Glutamatergic neuron (in vitro differentiated cells): Measurements from ENCODE around the gene PHKB. TPM values are rescaled to one million over a fixed set of nuclear protein-coding genes. Genes with fewer than 3 reads are reported as not detected.

Experiments used
- DNase-seq: peaks from one replicate; pipeline ENCODE4 v3.0.0; 2022
- H3K27ac Mint-ChIP-seq: one replicate; pipeline ENCODE4 v1.8.0; 2020; ENCODE audit warnings: mild to moderate bottlenecking, mixed read lengths, inconsistent platforms; ENCODE audit not compliant: unreplicated experiment
- H3K27me3 Mint-ChIP-seq: one replicate; pipeline ENCODE4 v1.8.0; 2020; ENCODE audit warnings: mild to moderate bottlenecking, moderate library complexity, mixed read lengths, inconsistent platforms; ENCODE audit not compliant: unreplicated experiment
- H3K36me3 Mint-ChIP-seq: one replicate; pipeline ENCODE4 v1.8.0; 2020; ENCODE audit warnings: mild to moderate bottlenecking, mixed read lengths, inconsistent platforms; ENCODE audit not compliant: unreplicated experiment
- H3K4me1 Mint-ChIP-seq: one replicate; pipeline ENCODE4 v1.8.0; 2020; ENCODE audit warnings: mild to moderate bottlenecking, low read depth, mixed read lengths, inconsistent platforms; ENCODE audit not compliant: unreplicated experiment
- H3K4me3 Mint-ChIP-seq: one replicate; pipeline ENCODE4 v1.8.0; 2020; ENCODE audit warnings: mild to moderate bottlenecking, mixed read lengths, inconsistent platforms; ENCODE audit not compliant: unreplicated experiment
- H3K9me3 Mint-ChIP-seq: one replicate; pipeline ENCODE4 v1.8.0; 2020; ENCODE audit warnings: mild to moderate bottlenecking, moderate library complexity, mixed read lengths, inconsistent platforms; ENCODE audit not compliant: unreplicated experiment
- total RNA-seq: library from RNA; stranded (reverse); fragmentation: NEBNext Ultra II Directional; extraction: Animal tissue kit (Norgen Biotek cat#: 25700); gene quantifications from one replicate; pipeline ENCODE4 v1.2.1, GENCODE V29; 2021; ENCODE audit not compliant: unreplicated experiment
- TF ChIP-seq, protein P1 (sequence below): fragments of 200-600 bp; sonication (generic); IDR thresholded peaks from one replicate; pipeline ENCODE4 v1.5.0; 2021; ENCODE audit not compliant: partially characterized antibody, unreplicated experiment

The PHKB gene
- total RNA-seq, 1 donor from 2014 or later, result 123 TPM

DNA sequence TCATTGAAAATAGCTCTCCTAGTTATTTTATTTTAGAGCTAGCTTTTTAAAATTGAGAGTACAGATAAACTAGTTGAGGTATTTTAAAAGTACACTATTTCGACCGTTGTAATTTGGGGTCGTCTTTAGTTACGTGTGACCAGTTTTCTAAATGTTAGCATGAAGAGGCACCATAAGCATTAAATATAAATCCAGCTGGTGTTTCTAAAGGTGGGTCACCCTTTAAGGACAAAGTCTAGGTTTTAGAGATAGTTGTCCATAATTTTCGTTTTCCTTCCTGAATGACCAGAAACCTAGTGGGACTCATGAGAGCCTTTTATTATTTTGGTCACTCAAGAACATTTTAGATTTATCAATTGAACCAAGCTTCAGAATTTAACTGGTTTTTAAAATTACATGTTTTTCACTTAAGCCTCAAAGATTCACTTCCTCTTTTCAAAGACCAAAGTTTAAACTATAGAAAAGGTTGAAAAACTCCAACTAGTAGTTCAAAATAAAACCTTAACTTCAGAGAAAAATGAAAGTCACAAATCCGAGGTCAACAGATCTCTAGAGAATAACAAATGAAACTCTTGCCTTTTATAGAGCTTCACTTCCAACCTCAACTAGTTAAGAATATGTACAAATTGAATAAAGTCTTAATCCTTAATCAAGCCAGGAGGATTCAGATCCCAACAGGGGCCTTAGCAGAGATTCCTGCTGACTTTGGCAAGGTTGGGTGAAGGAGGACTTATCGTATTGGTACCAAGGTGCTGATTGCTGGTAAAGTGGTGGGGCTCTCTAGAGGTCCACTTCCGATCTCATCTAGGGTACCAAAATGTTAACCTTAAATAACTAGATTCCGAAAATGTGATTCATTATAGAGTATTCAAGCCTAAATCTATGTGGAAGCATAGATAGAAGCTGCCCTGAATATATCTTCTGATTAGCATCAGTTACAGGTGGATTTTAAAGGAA is 32.5 kb downstream of the PHKB start:
- DNase-seq, result no peak
- Mint-ChIP-seq H3K27me3 (no peaks in the 10 kb centered on the region), H3K36me3 (peaks cover 6% of the 10 kb centered on the region), H3K4me3 (no peak overlapping the region), H3K9me3 (no peaks in the 10 kb centered on the region), H3K4me1 (peaks cover 9% of the 10 kb centered on the region), H3K27ac (no peak overlapping the region)
- TF ChIP-seq, protein P1, sequence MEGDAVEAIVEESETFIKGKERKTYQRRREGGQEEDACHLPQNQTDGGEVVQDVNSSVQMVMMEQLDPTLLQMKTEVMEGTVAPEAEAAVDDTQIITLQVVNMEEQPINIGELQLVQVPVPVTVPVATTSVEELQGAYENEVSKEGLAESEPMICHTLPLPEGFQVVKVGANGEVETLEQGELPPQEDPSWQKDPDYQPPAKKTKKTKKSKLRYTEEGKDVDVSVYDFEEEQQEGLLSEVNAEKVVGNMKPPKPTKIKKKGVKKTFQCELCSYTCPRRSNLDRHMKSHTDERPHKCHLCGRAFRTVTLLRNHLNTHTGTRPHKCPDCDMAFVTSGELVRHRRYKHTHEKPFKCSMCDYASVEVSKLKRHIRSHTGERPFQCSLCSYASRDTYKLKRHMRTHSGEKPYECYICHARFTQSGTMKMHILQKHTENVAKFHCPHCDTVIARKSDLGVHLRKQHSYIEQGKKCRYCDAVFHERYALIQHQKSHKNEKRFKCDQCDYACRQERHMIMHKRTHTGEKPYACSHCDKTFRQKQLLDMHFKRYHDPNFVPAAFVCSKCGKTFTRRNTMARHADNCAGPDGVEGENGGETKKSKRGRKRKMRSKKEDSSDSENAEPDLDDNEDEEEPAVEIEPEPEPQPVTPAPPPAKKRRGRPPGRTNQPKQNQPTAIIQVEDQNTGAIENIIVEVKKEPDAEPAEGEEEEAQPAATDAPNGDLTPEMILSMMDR, result no peak

DNA sequence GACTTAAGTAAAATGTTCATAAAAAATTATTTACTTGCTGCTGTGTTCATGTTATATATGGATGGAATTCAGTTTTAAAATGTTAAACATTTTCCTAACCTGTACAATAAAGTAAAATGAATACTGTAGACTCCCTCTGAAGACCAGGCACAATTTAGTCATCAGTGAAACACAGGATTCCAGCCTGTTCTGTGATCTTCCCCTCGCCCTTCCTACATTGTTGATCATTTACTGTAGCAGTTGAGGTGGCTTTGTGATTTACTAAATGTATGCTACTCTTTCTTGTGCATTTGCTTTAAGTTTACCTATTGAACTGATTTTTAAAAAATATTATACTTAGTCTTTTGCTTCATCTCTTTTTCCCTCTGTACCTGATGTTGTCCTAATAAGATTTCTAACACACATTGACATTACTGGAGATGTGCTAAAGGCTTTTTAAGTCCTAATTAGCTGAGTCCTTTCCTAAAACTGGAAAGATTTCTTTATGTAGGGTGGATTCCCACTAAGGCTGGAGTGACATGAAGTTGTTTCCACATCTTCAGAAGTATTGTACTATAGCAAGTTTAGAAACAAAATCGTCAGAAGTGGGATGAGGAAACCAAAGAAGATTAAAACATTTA is 38.1 kb downstream of the PHKB start:
- DNase-seq, result no peak
- H3K36me3 Mint-ChIP-seq, result peaks cover 5% of the 10 kb centered on the region
- no peaks in the 10 kb centered on the region for H3K4me1 Mint-ChIP-seq
- no peaks in the 10 kb centered on the region for H3K27me3 Mint-ChIP-seq
- H3K27ac Mint-ChIP-seq, result no peak overlapping the region
- TF ChIP-seq, protein P1, result no peak
- no peaks in the 10 kb centered on the region for H3K9me3 Mint-ChIP-seq
- H3K4me3 Mint-ChIP-seq, result no peak overlapping the region

DNA sequence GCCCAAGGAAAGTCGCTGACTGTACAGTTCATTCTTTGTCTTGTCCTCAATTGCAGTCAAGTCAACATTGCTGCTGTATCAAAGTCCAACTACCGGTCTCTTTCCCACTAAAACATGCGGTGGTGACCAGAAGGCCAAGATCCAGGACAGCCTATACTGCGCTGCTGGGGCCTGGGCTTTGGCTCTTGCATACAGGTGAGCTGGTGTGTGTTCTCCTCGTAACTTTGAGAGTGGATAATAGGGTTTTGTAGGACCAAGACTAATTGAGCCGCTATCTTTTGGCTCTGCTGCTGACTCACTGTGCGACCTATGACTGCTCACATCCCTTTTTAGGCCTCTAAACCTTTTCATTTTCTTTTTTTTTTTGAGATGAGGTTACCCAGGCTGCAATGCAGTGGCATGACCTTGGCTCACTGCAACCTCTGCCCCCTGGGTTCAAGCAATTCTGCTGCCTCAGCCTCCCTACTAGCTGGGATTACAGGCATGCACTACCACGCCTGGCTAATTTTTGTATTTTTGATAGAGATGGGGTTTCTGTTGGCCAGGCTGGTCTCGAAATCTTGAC is 38.7 kb downstream of the PHKB start:
- Mint-ChIP-seq H3K4me1 (no peaks in the 10 kb centered on the region), H3K4me3 (no peak overlapping the region), H3K27me3 (no peaks in the 10 kb centered on the region), H3K27ac (no peak overlapping the region), H3K36me3 (peaks cover 5% of the 10 kb centered on the region), H3K9me3 (no peaks in the 10 kb centered on the region)
- TF ChIP-seq, protein P1, result no peak
- no peak for DNase-seq

DNA sequence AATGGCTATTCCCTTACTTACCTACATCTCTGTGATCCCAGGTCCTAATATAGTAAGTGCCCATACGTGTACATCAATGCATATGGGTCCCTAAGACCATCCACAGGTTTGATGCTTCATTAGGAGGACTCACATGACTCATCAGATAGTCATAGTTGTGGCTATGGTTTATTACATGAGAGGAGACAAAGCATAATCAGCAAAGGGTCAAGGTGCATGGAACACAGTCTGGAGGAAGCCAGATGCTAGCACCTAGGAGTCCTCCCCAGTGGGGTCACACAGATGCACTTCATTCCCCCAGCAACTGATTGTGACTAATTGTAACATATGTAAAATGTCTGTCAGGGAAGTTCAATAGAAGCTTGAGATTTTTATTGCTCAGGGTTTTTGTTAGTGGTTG is 42.8 kb downstream of the PHKB start:
- H3K9me3 Mint-ChIP-seq, result no peaks in the 10 kb centered on the region
- DNase-seq, result no peak
- no peak overlapping the region for H3K4me3 Mint-ChIP-seq
- H3K27me3 Mint-ChIP-seq, result no peaks in the 10 kb centered on the region
- H3K36me3 Mint-ChIP-seq, result peaks cover 5% of the 10 kb centered on the region
- TF ChIP-seq, protein P1, result no peak
- H3K4me1 Mint-ChIP-seq, result no peaks in the 10 kb centered on the region
- no peak overlapping the region for H3K27ac Mint-ChIP-seq
